DMS 273 treated with DMSO at 0.1 percent for 48 hours (cell line): ENCODE measurements around the gene SPTBN5.

ENCODE experiments used
- DNase-seq: peaks from one replicate; lab custom pipeline; 2025; lab: John Stamatoyannopoulos, UW

SPTBN5 gene

GRCh38 chr15:41893422-41894250 lies at the start of gene SPTBN5:
Gene SPTBN5 (minus strand): TSS chr15:41894053. CDS start chr15:41893497, 556 bp downstream.
- no peak for DNase-seq

- no peak for DNase-seq
Measured at GRCh38 chr15:41942886-41943285, 49.0 kb upstream of the SPTBN5 start.

- DNase-seq, result no peak
Measured at GRCh38 chr15:41941644-41942415, 48.0 kb upstream of the SPTBN5 start.

GRCh38 chr15:41940441-41940857 lies 46.6 kb upstream of the SPTBN5 start:
- no peak for DNase-seq

GRCh38 chr15:41939986-41940385 lies 46.1 kb upstream of the SPTBN5 start:
- no peak for DNase-seq

GRCh38 chr15:41937568-41937923 lies 43.7 kb upstream of the SPTBN5 start:
- DNase-seq, result no peak

GRCh38 chr15:41936649-41937567 lies 43.1 kb upstream of the SPTBN5 start:
- no peak for DNase-seq

DNA sequence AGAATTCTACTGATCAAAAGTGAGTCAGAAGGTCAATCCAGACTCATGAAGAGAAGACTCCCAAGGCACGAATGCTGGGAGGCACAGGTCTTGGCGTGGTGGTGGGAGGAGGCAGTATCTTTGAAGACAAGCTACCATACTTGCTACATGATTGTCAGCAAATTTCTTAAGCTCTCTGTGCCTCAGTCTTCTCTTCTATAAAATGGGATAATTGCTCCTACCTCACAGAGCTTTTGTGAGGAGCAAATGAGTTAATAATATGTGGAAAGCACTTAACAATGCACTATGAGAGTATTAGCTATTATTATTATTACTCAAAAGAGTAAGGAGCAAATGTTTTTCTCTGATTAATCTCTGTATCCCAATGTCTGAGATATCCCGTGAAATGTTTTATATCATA lies 42.3 kb upstream of the SPTBN5 start:
- no peak for DNase-seq

- no peak for DNase-seq
Measured at GRCh38 chr15:41935566-41936020, 41.7 kb upstream of the SPTBN5 start.

GRCh38 chr15:41934843-41935242 lies 41.0 kb upstream of the SPTBN5 start:
- DNase-seq, result no peak

DNA sequence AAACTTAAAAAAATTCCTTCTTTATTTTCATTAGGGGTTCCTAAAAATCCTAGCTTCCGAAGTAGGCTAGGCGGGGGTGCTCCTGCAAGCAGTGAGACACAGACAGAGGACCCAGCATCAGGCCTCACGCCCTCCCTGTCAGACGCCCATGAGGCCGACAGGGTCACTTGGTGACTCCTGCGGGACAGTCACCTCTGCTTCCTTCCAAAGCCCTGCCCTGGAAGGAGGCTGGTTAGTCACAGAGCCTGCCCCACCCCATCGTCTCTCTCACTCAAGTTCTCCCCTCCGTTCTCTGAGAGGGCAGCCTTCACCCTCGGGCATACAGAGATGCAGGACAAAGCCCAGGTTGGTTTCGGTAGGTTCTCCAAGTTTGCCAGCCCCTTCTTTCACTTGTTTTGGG lies 39.9 kb upstream of the SPTBN5 start:
- DNase-seq, result no peak

DNA sequence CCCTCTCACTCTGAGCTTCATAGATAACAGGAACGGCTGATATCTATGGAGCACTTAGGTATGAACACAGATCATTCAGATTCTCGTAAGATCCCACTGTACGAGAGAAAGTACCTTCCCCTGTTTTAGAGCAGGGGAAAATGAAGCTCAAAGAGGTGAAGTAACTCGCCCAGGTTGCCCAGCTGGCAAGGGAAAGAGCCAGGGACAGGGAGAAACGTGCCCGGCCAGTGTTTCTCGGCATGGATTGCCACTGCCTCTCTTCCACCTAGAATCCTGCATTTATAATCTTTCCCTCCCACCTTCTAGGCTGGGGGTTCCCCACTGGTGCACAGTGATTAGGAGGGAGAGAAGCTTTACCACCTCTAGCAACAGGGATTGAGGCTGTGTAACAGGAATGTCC lies 39.5 kb upstream of the SPTBN5 start:
- no peak for DNase-seq

DNA sequence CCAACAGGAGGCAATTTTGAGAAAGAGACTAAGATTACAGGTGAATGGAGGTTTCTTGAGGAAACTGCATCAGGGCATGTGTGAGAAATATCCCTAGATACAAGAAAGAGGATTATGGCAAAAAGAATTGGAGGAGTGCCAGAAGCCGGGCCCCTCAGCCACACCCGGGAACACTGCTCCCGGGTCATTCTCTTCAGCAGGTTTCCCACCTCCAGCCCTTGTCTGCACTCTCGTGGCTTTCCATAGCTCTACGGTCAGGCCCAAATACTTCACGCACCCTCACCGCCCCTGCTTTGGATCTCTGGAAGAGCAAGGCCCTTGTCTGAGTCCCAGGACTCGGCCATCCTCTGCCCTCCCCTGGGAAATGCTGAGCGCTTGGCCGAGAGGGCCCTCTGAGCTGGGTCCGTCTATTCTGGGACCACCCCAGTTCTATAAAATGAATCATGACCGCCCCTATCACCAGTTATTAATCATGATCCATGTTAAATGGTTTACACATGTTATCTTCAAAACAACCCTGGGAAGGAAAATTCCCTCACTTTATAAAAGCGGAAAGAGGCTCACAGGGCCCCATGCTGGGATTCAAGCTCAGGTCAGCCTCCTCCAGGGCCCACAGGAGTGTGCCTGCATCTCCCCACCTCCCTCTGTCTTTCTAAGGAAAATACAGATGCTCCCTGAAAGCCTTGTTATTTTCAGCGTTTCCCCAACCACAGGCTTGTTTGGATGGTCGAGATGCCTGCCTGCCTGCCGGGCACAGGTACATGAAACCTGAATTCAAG lies 38.8 kb upstream of the SPTBN5 start:
- DNase-seq, result no peak

- DNase-seq, result no peak
Measured at GRCh38 chr15:41932101-41932500, 38.2 kb upstream of the SPTBN5 start.

GRCh38 chr15:41930867-41931222 lies 37.0 kb upstream of the SPTBN5 start:
- no peak for DNase-seq

GRCh38 chr15:41930221-41930866 lies 36.5 kb upstream of the SPTBN5 start:
- DNase-seq, result no peak

DNA sequence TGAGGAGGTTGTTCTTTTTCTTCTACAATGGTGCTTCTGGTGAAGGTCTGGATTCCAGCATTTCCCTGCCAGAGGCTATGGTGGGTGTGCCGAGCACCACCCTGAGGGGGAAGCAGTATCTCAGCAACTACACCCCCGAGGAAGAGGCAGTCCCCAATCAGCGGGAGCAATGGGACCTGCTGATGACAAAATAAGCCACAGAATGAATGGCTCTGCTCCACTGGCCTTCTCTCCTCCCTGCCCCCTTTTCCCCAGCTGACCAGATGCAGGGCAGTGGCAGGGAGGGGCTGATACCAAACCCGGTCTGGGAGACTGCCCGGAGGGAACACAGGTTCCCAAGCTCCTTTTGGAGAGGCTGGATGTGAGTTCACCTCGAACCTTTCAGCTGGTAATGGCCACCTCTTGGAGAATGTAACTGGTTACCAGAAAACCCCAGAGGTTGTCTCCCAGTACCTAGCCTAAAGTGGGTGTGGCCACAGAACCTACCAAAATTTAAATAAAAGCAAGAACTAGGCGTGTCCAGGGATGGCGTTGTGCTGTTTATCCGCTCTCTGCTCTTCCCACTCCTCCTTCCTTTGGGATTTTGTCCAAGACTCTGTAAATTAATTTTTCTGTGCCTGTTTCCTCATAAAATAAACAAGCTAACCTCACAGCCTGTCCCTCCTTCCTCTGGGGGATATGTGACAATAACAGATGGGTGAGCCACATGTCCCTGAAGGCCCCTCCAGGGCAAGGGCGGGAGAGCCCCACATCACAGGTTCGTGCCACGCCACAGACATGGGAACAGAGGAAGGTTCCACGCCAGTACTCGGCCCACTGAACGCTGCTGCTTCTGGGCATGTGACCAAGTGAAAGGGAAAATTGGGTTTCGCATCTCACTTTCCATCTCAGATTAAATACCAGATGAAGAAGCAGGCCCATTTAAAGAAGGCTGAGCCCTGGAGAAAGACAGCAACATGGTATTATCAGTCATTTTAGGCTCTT lies 35.1 kb upstream of the SPTBN5 start:
- no peak for DNase-seq

DNA sequence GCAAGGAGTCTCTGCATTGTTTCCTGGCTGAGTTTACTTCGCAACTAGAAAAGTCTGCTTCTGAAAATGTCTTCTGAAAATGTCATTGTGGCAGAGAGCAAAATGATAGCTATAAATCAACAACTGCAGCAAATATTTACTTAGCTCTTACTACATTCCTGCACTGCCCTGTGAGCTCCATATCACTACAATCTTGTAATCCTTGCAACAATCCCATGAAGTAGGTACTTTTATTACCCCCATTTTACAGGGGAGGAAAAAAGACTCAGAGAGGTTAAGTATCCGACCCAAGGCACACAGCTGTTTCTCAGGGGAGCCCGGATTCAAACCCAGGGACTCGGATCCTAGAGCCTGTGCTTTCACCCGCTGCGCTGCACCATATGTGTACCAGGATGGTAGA lies 34.2 kb upstream of the SPTBN5 start:
- no peak for DNase-seq

GRCh38 chr15:41927536-41927935 lies 33.7 kb upstream of the SPTBN5 start:
- DNase-seq, result no peak
